Panc1 (cell line): ENCODE measurements around the gene PHF21A.

ENCODE experiments used
- CTCF ChIP-seq: fragments of 450-650 bp; IDR thresholded peaks from 2 replicates; pipeline ENCODE4 v1.5.1; 2017; ENCODE audit warnings: mild to moderate bottlenecking
- POLR2AphosphoS5 ChIP-seq: IDR thresholded peaks from 2 replicates; pipeline ENCODE4 v1.6.1; 2012; ENCODE audit warnings: mild to moderate bottlenecking, low read depth, low read length, moderate library complexity
- SIN3A ChIP-seq: IDR thresholded peaks from 2 replicates; pipeline ENCODE4 v1.6.1; 2012; ENCODE audit warnings: low read depth, mild to moderate bottlenecking, low read length, moderate library complexity, borderline replicate concordance; ENCODE audit not compliant: insufficient read depth
- TCF7L2 ChIP-seq: IDR thresholded peaks from 2 replicates; pipeline ENCODE4 v1.6.1; 2011; ENCODE audit warnings: mild to moderate bottlenecking, low read depth, low read length, inconsistent platforms

GRCh38 chr11:46051102-46051501 is 70.2 kb downstream of the PHF21A start:
- TF ChIP-seq CTCF, result no peak
- TF ChIP-seq TCF7L2, result no peak
- no peak for TF ChIP-seq POLR2AphosphoS5
- TF ChIP-seq SIN3A, result no peak
